ENCODE measurements around the gene CCDC127.

DNA sequence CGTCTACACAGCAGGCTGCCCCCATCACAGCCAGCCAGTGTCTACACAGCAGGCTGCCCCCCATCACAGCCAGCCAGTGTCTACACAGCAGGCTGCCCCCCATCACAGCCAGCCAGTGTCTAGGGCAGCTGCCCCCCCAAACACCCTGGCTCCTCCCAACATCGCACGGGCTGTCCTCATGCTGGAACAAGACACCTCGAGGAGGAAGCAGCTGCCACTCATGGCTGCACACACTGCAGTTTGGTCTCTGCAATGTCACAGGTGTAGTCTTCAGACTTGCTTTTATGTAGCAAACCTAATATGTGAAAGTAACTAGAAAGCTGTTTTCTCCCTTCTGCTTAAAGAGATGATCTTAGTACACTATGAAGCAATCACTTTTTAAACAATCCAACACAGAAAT lies 17.0 kb downstream of the CCDC127 start:
- TF ChIP-seq, protein P1, sequence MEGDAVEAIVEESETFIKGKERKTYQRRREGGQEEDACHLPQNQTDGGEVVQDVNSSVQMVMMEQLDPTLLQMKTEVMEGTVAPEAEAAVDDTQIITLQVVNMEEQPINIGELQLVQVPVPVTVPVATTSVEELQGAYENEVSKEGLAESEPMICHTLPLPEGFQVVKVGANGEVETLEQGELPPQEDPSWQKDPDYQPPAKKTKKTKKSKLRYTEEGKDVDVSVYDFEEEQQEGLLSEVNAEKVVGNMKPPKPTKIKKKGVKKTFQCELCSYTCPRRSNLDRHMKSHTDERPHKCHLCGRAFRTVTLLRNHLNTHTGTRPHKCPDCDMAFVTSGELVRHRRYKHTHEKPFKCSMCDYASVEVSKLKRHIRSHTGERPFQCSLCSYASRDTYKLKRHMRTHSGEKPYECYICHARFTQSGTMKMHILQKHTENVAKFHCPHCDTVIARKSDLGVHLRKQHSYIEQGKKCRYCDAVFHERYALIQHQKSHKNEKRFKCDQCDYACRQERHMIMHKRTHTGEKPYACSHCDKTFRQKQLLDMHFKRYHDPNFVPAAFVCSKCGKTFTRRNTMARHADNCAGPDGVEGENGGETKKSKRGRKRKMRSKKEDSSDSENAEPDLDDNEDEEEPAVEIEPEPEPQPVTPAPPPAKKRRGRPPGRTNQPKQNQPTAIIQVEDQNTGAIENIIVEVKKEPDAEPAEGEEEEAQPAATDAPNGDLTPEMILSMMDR (IDR thresholded peaks at IDR 0.05): no peak
- TF ChIP-seq EZH2 (IDR thresholded peaks at IDR 0.05; ENCODE audit: borderline replicate concordance, insufficient read depth, low read depth, low read length, poor library complexity, severe bottlenecking): no peak
